NCI-H1694 (cell line): Measurements from ENCODE around the gene FLYWCH1.
A peak's percentile ranks its signal among the peaks of the same experiment; 100 is the strongest.

Experiments
- DNase-seq: peaks from one replicate; lab custom pipeline; 2025; lab: John Stamatoyannopoulos, UW

FLYWCH1 gene

DNA sequence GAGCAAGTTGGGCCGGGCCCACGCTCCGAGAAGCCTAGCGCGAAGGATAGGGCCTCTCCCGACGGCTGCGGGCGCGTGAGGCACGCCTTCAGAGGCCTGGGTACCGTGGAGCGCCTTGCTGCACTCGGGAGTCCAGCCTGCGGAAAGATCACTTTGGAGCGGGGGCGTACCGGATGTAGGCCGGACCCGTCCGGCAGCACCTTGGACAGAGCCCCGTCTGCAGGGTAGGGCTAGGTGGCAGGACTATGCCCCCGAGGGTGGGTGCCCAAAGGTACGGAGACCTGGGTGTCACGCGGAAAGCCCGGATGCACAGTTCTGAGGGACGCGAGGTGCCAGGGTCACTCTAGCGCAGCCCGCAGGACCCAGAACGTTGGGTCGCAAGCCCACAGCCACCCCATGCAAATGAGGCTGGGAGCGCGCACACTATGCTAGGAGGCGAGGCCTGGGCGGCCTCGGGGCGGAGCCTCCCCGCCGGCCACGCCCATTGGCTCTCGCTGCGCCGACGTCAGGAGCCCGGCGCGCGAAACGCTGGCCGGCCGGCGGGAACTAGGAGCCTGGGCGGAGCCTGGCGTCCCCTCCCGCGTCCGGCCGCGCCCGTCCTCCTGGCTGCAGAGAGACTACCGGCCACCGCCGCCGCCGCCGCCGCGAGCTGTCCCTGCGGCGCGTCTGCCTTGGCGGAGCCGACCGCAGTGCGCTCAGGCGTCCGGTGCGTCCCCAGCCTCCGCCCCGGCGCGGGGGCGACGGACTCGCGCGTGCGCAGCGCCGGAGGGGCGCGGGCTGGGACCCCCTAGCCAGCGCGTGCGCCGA, 57.2 kb downstream of the FLYWCH1 start, which contains the start of gene PAQR4:
Gene PAQR4, plus strand, starts transcription at position 611 of the 807 bp plus-strand sequence. CDS start 327 bp downstream, outside the sequence.
- DNase-seq, result peak; percentile 64

DNA sequence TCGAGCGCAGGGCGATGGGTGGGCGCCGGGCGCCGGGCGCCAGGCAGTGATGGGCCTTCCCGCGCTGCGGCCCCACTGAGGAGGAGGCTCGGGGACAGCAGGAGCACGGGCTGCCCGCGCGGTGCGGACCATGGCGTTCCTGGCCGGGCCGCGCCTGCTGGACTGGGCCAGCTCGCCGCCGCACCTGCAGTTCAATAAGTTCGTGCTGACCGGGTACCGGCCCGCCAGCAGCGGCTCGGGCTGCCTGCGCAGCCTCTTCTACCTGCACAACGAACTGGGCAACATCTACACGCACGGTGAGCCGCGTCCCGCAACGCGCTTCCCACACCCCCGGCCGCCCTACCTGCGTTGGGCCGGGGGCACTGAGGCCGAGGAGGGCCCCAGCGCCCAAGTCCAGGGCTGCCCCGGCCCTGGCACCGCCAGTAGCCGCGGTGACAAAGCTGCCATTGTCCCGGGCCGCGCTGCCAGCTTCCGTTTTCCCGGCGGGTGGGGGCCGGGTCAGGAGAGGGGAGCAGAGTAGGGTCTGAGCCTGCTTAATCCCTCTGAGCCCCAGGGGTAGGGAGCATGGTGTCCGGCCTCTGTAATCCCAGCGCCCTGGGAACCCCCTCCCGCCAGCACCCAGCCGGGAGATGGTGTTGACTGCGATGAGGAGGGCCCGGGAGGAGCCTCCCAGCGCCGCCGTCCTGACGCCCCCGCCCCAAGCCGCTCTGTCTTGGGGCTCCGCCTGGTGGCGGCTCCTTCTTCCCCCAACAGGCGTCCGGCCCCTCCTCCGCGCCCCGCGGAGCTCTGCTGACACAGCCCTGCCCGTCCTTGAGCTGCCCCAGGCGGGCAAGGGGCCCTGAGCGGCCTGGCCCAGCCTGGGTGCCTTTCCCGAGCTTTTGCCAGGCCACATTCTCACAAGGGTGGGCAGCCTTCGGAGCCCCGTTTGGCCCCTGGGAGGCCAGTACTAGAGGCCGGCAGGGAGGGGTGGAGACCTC, 58.1 kb downstream of the FLYWCH1 start:
- peak; percentile 41 for DNase-seq

DNA sequence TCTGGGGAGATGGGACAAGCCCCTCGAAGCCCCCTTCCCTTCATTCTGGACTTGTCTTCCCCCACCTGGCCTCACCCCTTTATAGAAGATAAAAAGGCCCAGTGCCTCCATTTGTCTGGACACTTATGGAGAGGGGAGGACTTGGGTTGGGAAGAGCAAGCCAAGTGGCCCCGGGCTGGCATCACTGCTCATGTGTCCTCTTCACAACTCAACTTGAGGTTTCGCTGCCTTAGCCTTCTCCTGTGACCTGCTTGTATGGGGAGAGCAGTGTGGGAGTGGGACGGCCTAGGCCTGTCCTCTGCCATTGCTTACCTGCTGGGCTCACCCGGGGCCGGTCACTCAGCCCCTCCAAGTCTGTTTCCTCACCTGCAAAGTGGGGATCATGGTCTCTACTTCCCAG, 58.8 kb downstream of the FLYWCH1 start:
- DNase-seq, result no peak

DNA sequence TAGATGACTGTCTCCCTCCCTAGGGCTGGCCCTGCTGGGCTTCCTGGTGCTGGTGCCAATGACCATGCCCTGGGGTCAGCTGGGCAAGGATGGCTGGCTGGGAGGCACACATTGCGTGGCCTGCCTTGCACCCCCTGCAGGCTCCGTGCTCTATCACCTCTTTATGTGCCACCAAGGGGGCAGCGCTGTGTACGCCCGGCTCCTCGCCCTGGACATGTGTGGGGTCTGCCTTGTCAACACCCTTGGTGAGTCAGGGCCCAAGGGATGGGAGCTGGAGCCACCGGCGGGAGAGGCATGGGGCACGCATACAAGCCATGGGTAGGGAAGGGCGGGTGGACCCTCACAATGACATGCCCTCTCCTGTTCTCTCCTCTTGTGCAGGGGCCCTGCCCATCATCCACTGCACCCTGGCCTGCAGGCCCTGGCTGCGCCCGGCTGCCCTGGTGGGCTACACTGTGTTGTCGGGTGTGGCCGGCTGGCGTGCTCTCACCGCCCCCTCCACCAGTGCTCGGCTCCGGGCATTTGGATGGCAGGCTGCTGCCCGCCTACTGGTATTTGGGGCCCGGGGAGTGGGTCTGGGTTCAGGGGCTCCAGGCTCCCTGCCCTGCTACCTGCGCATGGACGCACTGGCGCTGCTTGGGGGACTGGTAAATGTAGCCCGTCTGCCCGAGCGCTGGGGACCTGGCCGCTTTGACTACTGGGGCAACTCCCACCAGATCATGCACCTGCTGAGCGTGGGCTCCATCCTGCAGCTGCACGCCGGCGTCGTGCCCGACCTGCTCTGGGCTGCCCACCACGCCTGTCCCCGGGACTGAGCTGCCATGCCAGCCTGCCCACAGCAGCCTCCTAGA, 59.6 kb downstream of the FLYWCH1 start:
- no peak for DNase-seq

DNA sequence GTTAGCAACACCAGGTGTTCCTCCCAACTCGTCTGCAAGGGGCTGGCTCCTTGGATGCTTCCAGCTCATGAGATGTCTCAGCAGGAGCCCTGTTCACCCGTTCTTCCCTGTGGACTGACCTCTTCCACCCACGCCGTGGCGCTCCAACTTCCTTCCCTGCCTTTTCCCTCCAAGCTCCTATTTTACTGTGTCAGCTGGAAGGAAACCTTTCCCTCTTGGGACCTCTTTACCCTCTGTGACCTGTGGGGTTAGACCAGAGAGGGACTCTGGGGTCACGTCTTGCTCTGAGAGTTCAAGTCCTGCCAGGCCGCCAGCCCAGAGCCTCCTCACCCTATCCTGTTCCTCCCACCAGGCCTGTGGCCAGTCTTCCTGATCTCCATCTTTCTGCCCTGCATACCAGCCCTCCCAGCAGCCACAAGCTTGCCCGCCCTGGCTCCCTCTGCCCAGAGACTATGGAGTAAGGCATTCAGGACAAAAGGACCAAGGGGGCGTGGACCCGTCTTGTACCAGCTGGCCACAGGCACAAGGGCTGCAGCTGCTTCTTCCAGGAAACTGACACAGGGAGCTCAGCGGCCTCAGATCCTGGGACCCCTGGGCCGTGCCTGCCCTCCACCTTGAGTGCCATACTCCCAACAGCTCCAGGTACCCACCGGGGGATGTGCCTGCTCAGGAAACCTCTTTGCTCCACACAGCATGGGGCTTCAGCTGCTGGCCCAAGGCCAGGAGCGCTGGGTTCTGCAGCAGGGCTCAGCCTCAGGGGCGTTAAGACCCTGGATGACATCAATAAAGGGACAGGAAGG, 60.5 kb downstream of the FLYWCH1 start:
- DNase-seq, result no peak

DNA sequence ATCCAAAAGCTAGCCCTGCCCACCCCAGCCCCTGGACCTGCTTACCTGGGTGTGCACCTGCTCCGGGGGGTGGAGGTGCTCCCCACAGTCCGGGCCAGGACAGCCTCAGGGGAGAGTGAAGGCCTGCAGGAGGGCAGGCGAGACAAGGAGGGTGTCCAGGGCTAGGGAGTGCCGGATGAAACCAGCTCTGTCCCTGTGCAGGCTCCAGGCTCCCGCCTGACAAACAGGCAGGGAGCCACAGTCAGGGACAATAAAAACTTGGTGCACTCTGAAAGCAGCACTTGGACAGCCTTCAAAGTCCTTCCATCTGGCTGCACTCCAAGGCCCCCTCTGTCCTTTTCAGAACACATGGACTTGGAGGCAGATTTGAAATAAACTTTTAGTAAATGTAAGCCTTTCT, 61.4 kb downstream of the FLYWCH1 start:
- DNase-seq, result no peak

DNA sequence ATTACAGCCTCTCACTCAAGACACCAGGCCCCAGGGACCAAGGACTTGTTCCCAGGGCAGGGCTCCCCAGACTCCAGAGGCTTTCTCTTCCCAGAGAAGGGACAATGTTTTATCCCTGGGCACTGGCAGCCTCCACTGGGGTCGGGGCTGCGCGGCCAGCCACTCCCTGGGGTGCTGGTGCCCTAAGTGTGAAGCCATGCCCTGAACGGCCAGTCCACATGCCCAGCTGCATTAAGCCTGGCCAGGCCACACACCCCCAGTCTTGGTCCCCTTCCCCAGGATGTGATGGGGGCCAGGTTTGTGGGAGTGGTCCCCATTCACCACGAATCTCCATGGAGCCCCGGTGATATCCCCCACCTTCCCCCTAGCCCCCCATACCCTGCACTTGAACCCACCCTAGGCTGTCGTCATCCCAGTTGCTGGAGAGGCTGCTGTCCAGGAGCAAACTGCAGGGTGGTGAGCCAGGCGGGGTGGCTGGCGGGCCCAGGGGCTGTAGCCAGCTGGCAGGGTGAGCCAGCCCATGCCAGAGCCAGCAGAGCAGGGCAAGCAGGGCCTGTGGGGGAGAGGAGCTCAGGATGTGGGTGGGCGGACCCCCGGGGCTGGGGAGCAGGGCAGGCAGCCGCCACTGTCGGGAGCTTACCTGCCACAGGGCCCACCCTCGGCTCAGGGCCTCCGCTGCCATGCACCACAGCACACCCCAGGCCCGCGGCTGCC, 62.0 kb downstream of the FLYWCH1 start:
- no peak for DNase-seq

DNA sequence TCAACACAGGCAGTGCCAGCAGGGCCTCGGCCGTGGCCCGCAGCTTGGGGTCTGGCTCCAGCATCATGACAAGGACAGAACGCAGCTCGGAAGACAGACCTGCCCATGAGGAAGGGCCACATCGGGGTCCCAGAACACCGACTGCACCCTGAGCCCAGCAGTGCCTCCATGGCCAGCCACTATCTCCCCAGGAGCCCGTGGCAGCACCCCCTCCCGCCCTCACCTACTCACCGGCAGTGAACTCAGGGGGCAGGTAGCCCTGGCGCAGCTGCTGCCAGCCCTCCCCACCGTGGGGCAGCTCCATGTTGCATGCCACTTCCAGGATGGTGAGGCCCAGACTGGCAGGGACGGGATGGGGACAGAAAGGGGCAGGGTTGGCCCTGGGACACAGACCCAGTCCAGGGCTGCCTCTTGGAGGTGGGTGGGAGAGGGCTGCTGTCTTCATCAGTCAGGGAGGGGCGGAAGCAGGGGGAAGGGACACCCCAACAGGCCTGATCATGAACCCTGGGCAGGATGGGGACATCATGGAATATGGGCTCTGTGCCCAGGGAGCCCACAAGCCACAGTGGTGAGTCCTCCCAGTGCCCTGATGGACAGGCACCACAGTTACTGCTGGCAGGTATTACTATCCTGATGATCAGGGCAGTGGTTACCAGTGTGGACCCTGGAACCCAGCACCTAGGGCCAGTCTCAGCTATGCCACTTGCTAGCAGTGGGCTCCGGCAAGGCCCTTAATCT, 62.8 kb downstream of the FLYWCH1 start:
- no peak for DNase-seq

DNA sequence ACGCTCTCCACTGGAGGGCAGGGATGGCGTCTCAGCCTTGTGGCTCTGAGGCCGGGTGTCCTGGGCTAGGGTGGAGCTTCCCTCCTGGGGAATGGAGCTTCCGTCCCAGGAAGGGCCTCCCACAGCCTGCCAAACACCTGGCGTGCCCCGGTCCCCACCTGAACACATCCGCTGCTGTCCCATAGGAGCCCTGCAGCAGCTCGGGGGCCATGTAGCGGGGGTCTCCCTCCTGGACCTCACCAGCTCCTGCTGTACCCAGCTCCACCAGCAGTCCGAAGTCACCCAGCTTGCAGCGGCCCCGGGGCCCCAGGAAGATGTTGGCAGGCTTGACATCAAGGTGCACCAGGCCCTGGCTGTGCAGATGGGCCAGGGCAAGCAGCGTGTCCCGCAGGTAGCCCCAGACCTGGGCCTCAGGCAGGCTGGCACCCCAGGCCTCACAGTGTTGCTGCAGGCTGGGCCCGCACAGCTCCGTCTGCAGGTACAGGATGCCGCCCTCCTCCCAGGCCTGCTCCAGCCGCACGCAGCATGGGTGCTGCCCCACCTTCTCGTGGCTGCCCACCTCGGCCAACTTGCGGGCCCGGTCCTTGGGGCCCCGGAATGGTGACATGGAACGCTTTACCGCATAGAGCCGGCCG, 63.5 kb downstream of the FLYWCH1 start:
- no peak for DNase-seq

DNA sequence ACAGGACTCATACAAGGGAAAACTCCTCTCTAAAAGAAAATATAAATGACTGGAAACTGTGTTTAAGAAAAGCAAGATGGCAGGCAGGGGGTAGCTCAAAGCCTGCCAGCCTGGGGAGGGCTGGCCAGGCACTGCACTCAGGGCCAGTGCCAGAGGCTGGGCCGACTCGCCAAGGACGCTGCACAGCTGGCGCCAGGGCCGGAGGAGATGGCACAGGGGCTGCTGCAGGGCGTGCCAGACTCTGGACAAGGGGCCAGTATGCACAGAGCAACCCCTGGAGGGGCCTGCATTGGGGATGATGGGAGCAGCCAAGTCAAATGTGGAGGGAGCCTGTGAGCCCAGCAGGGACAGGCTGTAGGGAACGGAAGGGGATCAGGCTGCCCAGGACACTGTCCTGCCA, 64.5 kb downstream of the FLYWCH1 start:
- DNase-seq, result no peak

DNA sequence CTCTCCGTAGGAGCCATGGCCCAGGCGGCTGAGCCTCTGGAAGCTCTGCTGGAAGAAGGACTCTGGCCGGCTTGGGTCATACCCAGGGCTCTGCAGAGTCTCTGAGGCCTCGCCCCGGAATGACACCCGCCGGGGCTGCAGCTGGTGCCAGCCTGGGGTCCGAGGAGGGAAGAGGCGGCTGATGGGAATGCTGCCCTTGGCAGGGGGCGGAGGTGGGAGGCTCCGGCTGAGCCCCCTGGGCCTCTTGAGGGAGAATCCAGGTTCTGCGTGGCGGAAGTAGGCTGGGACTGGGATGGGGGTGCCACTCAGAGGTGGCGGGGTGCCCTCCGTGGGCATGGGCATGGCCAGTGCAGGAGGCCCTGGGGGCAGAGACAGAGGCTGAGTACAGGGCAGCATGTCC, 64.9 kb downstream of the FLYWCH1 start:
- DNase-seq, result no peak

DNA sequence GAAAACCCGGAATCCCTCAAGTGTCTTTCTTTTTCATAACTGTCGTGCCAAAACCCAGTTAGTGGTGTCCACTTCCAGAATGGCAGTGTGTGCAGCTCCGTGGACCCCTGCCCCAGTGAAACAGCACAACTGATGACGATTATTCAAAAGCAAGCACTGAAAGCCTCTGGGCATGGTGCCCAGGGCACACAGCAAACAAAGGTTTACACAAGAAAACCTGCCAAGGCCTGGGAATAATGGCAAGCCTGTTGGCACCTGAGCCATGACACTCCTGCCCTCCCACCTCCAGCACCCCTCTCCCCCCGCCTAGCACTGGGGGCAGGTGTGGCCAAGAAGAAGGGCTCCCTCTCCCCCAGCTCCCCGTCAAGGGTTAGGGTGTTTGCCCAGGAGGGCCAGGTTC, 65.7 kb downstream of the FLYWCH1 start:
- no peak for DNase-seq

DNA sequence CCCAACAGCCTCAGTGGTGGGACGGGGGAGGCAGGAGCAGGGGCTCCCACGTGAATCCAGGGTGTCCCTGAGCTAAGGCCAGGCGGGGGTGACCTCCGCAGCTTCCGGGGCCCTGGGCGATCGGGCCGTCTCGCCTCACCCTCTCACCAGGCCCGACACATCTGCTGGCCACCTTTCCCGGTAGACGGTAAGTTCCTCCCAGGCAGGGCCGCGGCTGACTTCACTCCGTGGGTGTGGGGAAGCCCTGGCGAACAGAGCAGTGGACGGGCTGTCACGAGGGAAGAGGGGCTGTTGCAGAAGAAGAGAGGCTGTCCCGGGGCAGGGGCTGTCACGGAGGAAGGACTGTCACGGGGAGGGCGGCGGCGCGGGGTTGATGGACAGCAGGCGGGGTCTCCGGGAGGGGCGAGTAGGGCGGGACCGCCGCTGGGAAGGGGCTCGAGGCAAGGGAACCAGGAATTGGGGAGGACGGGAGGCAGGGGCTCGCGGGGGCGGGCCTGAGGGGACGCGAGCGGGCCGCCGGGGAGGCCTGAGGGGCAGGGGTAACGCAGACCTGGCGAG, 68.0 kb downstream of the FLYWCH1 start:
- DNase-seq, result no peak

DNA sequence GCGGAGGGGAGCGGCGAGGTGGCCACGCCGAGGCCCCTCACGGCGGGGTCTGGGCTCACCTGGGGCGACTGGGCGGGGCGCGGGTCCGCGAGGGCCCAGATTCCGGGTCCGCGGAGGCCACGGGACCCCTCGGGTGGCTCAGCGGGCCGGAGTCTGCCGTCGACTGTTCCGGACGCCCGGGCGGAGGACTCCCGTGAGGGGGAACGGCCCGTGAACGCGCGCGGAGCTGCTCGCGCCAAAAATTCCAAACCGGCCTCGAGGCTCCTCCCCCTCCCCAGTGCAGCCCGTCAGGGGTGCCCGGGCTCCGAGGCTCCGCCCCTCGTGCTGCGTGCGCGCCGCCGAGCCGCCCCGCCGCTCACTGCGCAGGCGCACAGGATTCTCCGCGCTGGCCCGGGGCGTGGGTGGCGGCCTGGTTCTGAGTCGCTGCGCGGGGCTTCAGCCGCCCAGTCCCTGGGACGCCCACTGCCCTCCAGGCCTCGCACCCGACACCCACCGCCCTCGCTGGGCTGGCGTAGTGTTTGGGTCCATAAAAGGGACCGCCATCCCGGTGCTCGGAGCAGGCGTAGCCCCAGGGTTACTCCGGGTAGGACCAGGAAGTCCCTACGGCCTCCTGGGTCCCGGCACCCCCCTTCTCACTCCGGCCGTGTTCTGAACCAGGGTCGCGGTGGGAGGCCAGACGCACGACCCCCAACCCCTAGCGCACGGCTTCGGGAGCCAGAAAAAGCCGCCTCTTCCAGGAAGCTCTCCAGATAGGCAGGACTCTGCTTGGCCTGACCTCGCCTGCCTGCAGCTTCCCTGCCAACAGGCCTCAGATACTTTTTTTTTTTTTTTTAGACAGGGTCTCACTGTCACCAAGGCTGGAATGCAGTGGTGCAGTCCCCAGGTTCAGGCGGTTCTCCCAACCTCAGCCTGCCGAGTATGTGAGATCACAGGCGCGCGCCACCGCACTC, 68.8 kb downstream of the FLYWCH1 start, which contains the start of gene PKMYT1:
Gene PKMYT1, minus strand, starts transcription at position 220 of the 950 bp plus-strand sequence. CDS start 789 bp downstream, outside the sequence.
- peak; percentile 42 for DNase-seq

DNA sequence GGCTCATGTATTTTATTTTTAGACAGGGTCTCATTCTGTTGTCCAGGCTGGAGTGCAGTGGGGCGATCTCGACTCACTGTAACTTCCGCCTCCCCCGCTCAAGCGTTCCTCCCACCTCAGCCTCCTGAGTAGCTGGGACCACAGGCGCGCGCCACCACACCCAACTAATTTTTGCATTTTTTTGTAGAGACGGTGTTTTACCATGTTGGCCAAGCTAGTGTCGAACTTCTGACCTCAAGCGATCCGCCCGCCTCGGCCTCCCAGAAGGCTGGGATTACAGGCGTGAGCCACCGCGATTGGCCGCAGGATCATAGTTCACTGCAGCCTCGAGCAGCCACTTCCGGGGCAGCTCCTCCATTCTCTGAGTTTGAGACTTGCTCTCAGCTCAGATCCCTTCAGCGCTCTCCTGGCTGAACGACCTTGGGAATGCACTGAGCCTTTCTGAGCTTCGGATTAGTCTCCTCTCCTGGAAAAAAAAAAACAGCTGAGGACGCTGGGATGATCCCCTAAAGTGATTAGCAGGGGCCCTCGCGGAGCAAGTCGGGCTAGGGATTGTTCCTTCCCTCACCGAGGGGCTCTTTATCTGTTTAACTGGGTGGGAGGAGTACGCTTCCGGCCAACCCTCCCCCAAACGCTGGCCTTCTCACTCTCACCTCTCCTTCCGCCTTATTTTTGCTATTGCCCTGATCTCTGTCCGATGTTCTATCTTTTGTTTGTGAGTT, 69.6 kb downstream of the FLYWCH1 start:
- DNase-seq, result no peak

DNA sequence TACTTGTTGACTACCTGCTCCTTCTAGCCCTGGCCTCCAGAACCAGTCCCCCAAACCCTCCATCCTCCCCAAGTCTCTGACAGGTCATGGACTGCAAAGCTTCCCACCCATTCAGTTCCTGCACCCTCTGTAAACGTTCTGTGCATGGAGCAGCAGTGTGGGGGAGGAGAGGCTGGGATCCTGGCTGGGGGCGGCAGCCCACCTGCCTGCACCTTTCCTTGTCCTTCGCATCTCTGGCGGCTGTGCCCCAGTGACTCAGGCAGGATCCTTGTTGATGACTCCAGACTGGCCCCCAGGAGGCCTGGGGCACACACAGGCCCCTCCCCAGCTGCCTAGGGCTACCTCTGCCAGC, 70.1 kb downstream of the FLYWCH1 start:
- no peak for DNase-seq

DNA sequence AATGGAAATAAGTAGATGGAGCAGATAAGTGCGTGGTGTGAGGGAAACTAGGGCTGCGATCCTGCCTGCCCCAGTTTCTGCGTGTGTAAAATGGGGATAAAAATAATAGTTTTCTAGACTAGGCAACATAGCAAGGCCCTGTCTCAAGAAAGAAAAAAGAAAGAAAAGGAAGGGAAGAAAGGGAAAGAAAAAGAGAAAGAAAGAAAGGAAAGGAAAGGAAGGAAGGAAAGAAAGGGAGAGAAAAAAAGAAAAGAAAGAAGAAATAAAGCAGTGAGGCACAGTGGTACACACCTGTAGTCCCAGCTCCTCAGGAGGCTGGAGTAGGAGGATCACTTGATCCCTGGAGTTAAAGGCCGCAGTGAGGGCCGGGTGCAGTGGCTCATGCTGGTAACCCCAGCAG, 70.7 kb downstream of the FLYWCH1 start:
- no peak for DNase-seq
